Measurements from ENCODE around the gene SLC4A7. TPM values are rescaled to one million over a fixed set of nuclear protein-coding genes. Genes with fewer than 3 reads are reported as not detected.
"Not testable (repeated sequence)": the region's sequence is repeated elsewhere in the genome, so short reads cannot be mapped to it uniquely, and the experiment has no call there.

Gene SLC4A7
- total RNA-seq, 1 donor from 2014 or later, result 96.6 TPM

GRCh38 chr3:27423463-27423862 is 60.7 kb downstream of the SLC4A7 start:
- no peak for FAIRE-seq
- TF ChIP-seq CTCF (IDR thresholded peaks at IDR 0.05; ENCODE audit: insufficient read depth, low read length, severe bottlenecking), result no peak
- H3K27me3 ChIP-seq (ENCODE audit: control insufficient read depth, insufficient read depth, low read length), result no peaks in the 10 kb centered on the region
- DNase-seq (ENCODE audit: low read depth), result peak; percentile 53
- no peak overlapping the region for H3K4me3 ChIP-seq (ENCODE audit: low read depth, low read length)
- peaks cover 3% of the 10 kb centered on the region for H3K36me3 ChIP-seq (ENCODE audit: control insufficient read depth, insufficient read depth, low read length)

GRCh38 chr3:27422617-27423016 is 61.6 kb downstream of the SLC4A7 start:
- DNase-seq (ENCODE audit: low read depth) (no peak), FAIRE-seq (no peak)
- H3K4me3 ChIP-seq (ENCODE audit: low read depth, low read length), result no peak overlapping the region
- H3K36me3 ChIP-seq (ENCODE audit: control insufficient read depth, insufficient read depth, low read length), result peaks cover 3% of the 10 kb centered on the region
- no peak for TF ChIP-seq CTCF (IDR thresholded peaks at IDR 0.05; ENCODE audit: insufficient read depth, low read length, severe bottlenecking)
- no peaks in the 10 kb centered on the region for H3K27me3 ChIP-seq (ENCODE audit: control insufficient read depth, insufficient read depth, low read length)

DNA sequence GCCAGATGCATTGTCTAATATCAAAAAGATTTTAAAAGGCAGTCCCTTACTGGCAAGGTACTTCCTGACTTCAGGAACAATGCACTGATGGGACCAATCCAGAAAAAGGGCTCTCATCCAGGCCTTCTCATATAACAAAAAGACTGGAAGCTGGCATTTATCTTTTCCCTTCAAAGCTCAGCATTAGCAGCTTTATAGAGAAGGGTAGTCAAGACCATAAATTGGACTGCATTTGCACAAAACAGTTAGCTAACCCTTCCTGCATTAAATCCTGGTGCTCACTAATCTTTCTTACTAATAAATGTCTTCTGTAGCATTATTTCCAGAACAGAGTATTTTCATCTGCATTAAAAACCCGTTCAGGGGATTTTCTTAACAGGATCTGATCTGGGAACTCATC is 69.0 kb downstream of the SLC4A7 start:
- no peak for TF ChIP-seq CTCF (IDR thresholded peaks at IDR 0.05; ENCODE audit: insufficient read depth, low read length, severe bottlenecking)
- FAIRE-seq (no peak), DNase-seq (ENCODE audit: low read depth) (no peak)
- Histone ChIP-seq H3K27me3 (ENCODE audit: control insufficient read depth, insufficient read depth, low read length) (no peaks in the 10 kb centered on the region), H3K4me3 (ENCODE audit: low read depth, low read length) (no peak overlapping the region), H3K36me3 (ENCODE audit: control insufficient read depth, insufficient read depth, low read length) (peaks cover 4% of the 10 kb centered on the region)

DNA sequence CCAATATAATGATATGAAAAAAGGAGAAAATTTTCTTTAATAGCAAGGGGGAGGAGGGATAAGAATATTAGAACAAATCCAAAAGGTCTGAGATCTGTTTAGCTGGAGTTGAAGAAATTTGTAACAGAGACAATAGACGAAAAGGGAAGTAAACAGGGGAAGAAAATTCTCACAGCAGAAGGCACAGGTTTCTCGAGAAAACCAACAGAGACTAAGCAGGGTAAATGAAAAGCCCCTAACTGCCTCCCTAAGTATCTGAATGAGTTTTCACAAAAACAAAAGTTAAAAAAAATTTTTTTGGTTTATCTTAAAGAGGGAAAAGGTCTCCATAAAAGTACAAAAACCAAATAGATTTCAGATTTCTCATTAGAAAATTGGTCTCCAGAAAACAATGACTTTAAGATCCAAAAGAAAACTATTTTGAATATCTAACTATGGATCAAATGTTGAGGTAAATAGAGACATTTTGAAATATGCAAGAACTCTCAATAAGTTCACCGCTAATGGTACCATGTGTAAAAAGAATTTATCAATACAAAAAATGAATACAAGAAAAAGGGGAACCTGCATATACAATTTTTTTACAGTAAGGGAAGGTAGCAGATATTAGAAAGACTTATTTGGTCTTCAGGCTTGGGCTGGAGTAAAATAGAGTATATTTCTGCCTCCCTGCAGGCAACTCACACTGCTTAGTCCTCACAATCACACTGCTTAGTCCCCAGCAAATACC is 91.1 kb downstream of the SLC4A7 start:
- FAIRE-seq (no peak), DNase-seq (ENCODE audit: low read depth) (no peak)
- H3K36me3 ChIP-seq (ENCODE audit: control insufficient read depth, insufficient read depth, low read length), result peaks cover 7% of the 10 kb centered on the region
- TF ChIP-seq CTCF (IDR thresholded peaks at IDR 0.05; ENCODE audit: insufficient read depth, low read length, severe bottlenecking), result no peak
- no peaks in the 10 kb centered on the region for H3K27me3 ChIP-seq (ENCODE audit: control insufficient read depth, insufficient read depth, low read length)
- no peak overlapping the region for H3K4me3 ChIP-seq (ENCODE audit: low read depth, low read length)

DNA sequence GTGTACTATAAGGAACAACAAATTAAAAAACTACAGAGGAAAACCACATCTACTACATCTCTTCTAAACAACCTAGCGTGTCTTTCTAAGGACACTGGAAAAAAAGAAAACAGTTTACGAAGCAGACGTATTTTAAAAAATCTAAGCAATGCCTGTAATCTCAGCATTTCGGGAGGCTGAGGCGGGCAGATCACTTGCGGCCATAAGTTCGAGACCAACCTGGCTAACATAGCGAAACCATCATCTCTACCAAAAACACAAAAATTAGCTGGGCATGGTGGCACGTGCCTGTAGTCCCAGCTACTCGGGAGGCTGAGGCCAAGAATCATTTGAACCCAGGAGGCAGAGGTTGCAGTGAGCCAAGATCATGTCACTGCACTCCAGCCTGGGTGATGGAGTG is 91.8 kb downstream of the SLC4A7 start:
- DNase-seq (ENCODE audit: low read depth); H3K4me3 ChIP-seq (ENCODE audit: low read depth, low read length); H3K27me3 ChIP-seq (ENCODE audit: control insufficient read depth, insufficient read depth, low read length); FAIRE-seq; H3K36me3 ChIP-seq (ENCODE audit: control insufficient read depth, insufficient read depth, low read length): not testable (repeated sequence)

DNA sequence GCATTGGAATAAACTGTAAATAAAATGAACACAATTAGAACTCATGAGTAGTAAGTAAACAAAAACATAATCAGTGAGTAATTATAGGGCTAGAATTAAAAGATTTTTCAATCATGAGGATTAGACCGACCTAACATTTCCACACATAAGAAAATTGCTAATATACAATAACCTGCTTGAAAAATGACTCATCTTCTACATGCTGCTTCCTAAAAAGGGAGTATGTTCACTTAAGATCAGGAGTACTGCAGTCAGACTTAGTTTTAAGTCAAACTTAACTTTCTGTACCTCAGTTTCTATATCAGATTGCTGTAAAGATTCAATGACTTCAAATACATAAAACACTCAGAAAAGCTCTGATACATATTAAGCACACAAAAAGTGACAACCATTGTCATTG is 92.4 kb downstream of the SLC4A7 start:
- DNase-seq (ENCODE audit: low read depth) (peak; percentile 26), FAIRE-seq (no peak)
- Histone ChIP-seq H3K27me3 (ENCODE audit: control insufficient read depth, insufficient read depth, low read length) (no peaks in the 10 kb centered on the region), H3K4me3 (ENCODE audit: low read depth, low read length) (no peak overlapping the region), H3K36me3 (ENCODE audit: control insufficient read depth, insufficient read depth, low read length) (peaks cover 8% of the 10 kb centered on the region)
- no peak for TF ChIP-seq CTCF (IDR thresholded peaks at IDR 0.05; ENCODE audit: insufficient read depth, low read length, severe bottlenecking)
